Central memory CD4-positive, alpha-beta T cell (primary cell): ENCODE data around the gene CD79B.
"Not testable (repeated sequence)": the region's sequence is repeated elsewhere in the genome, so short reads cannot be mapped to it uniquely, and the experiment has no call there.

Source experiments
- DNase-seq: peaks from one replicate; pipeline ENCODE4 v3.0.0; 2022

Gene CD79B

GRCh38 chr17:63909586-63909985 lies 22.5 kb downstream of the CD79B start:
- not testable (repeated sequence) for DNase-seq

GRCh38 chr17:63907161-63907778 lies 24.9 kb downstream of the CD79B start:
- not testable (repeated sequence) for DNase-seq

- DNase-seq = not testable (repeated sequence)
Measured at GRCh38 chr17:63904796-63905195, 27.3 kb downstream of the CD79B start.

GRCh38 chr17:63903787-63904201 lies 28.3 kb downstream of the CD79B start:
- DNase-seq = peak; percentile 36

GRCh38 chr17:63901971-63902370 lies 30.2 kb downstream of the CD79B start:
- DNase-seq = not testable (repeated sequence)

- peak; percentile 33 for DNase-seq
Measured at GRCh38 chr17:63898899-63899798, 33.0 kb downstream of the CD79B start.

GRCh38 chr17:63896524-63897354 lies 35.4 kb downstream of the CD79B start, which contains the start of gene CSH1:
CSH1 (minus strand) TSS chr17:63896574; CDS start chr17:63896511, 63 bp downstream.
- not testable (repeated sequence) for DNase-seq

GRCh38 chr17:63894821-63895220 lies 37.3 kb downstream of the CD79B start:
- not testable (repeated sequence) for DNase-seq

GRCh38 chr17:63894021-63894420 lies 38.1 kb downstream of the CD79B start:
- not testable (repeated sequence) for DNase-seq

- DNase-seq = not testable (repeated sequence)
Measured at GRCh38 chr17:63892316-63893037, 39.7 kb downstream of the CD79B start.

GRCh38 chr17:63889026-63889848 lies 42.9 kb downstream of the CD79B start:
- DNase-seq = not testable (repeated sequence)

GRCh38 chr17:63885119-63885518 lies 47.0 kb downstream of the CD79B start:
- not testable (repeated sequence) for DNase-seq

GRCh38 chr17:63882626-63883126 lies 49.5 kb downstream of the CD79B start:
- DNase-seq = not testable (repeated sequence)

- DNase-seq = peak; percentile 30
Measured at GRCh38 chr17:63881935-63882601, 50.1 kb downstream of the CD79B start, which contains the start of gene GH2. GH2 (minus strand) TSS chr17:63881944; CDS start chr17:63881801, 143 bp downstream.

- DNase-seq = not testable (repeated sequence)
Measured at GRCh38 chr17:63881337-63881736, 50.8 kb downstream of the CD79B start.

- DNase-seq = no peak
Measured at GRCh38 chr17:63880706-63881105, 51.4 kb downstream of the CD79B start.
